Measurements from ENCODE around the gene CGRRF1. TPM values are rescaled to one million over a fixed set of nuclear protein-coding genes. Genes with fewer than 3 reads are reported as not detected.

Gene CGRRF1
- total RNA-seq, 1 donor from 2014 or later = 18.3 TPM

DNA sequence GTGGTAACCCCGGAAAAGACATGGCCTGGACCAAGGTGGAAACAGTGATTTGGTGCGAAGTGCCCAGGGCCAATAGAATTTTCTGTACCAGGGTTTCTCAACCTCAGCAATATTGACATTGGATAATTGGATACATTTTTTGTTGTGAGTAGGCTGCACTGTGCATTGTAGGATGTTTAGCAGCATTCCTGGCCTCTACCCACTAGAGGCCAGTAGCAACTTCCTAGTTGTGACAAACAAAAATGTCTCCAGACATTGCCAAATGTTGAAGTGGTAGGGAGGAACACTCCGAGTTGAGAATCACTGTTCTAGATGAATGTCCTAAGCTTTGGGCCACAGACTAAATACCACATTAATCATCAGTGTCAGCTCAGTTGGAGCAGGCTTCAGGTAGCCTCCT lies 6.2 kb upstream of the CGRRF1 start:
- TF ChIP-seq, protein P1, sequence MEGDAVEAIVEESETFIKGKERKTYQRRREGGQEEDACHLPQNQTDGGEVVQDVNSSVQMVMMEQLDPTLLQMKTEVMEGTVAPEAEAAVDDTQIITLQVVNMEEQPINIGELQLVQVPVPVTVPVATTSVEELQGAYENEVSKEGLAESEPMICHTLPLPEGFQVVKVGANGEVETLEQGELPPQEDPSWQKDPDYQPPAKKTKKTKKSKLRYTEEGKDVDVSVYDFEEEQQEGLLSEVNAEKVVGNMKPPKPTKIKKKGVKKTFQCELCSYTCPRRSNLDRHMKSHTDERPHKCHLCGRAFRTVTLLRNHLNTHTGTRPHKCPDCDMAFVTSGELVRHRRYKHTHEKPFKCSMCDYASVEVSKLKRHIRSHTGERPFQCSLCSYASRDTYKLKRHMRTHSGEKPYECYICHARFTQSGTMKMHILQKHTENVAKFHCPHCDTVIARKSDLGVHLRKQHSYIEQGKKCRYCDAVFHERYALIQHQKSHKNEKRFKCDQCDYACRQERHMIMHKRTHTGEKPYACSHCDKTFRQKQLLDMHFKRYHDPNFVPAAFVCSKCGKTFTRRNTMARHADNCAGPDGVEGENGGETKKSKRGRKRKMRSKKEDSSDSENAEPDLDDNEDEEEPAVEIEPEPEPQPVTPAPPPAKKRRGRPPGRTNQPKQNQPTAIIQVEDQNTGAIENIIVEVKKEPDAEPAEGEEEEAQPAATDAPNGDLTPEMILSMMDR (IDR thresholded peaks at IDR 0.05) = peak; percentile 58

DNA sequence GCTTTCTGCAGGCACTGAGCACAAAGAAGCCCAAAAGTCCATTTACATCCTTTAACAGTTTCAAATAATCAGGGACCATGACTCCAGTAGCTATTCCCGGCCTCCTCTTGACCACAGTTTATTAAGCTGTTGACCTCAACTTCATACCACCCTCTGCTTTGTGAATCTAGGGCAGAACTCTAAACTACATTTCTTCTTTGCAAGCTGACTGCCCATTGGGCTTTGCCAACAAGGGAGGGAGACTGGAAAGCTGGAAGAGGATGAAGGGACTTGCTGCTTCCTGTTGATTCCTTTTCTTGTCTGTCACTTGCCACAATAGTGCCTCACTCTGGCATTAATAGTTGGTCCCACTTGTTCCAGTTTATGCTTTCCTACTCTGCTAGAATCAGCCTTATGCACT lies 2.7 kb downstream of the CGRRF1 start:
- Mint-ChIP-seq H3K27me3 (ENCODE audit: unreplicated experiment) (no peaks in the 10 kb centered on the region), H3K27ac (ENCODE audit: unreplicated experiment) (no peak overlapping the region), H3K36me3 (ENCODE audit: unreplicated experiment) (peaks cover 29% of the 10 kb centered on the region), H3K9me3 (ENCODE audit: unreplicated experiment) (peaks cover 21% of the 10 kb centered on the region), H3K4me1 (ENCODE audit: unreplicated experiment) (peaks cover 24% of the 10 kb centered on the region), H3K4me3 (ENCODE audit: unreplicated experiment) (no peak overlapping the region)
- TF ChIP-seq, protein P1 (IDR thresholded peaks at IDR 0.05) = no peak
- DNase-seq (ENCODE audit: extremely low spot score, unreplicated experiment) = no peak

More for the DNA sequence above, 6.2 kb upstream of the CGRRF1 start:
- H3K36me3 Mint-ChIP-seq (ENCODE audit: unreplicated experiment) = no peaks in the 10 kb centered on the region
- DNase-seq (ENCODE audit: extremely low spot score, unreplicated experiment) = no peak
- no peaks in the 10 kb centered on the region for H3K4me1 Mint-ChIP-seq (ENCODE audit: unreplicated experiment)
- H3K27ac Mint-ChIP-seq (ENCODE audit: unreplicated experiment) = no peak overlapping the region
- no peak overlapping the region for H3K4me3 Mint-ChIP-seq (ENCODE audit: unreplicated experiment)
- no peaks in the 10 kb centered on the region for H3K9me3 Mint-ChIP-seq (ENCODE audit: unreplicated experiment)
- H3K27me3 Mint-ChIP-seq (ENCODE audit: unreplicated experiment) = peaks cover 19% of the 10 kb centered on the region

DNA sequence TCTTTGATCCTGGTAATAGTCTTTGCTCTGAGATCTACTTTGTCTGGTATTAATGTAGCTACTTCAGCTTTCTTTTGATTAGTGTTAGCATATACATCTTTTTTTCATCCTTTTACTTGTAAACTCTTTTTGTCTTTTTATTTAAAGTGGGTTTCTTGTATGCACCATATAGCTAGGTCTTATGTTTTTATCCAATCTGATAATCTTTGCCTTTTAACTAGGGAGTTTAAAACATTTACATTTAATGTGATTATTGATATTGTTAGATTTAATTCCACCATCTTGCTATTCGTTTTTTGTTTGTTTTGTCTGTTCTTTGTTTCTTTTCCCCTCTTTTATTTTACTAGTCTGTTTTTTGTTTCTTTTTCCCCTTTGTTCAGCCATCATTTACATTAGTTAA lies 6.0 kb downstream of the CGRRF1 start:
- Mint-ChIP-seq H3K4me3 (ENCODE audit: unreplicated experiment) (no peak overlapping the region), H3K36me3 (ENCODE audit: unreplicated experiment) (peaks cover 33% of the 10 kb centered on the region), H3K4me1 (ENCODE audit: unreplicated experiment) (peaks cover 20% of the 10 kb centered on the region), H3K27ac (ENCODE audit: unreplicated experiment) (no peak overlapping the region), H3K27me3 (ENCODE audit: unreplicated experiment) (no peaks in the 10 kb centered on the region), H3K9me3 (ENCODE audit: unreplicated experiment) (peaks cover 21% of the 10 kb centered on the region)
- no peak for DNase-seq (ENCODE audit: extremely low spot score, unreplicated experiment)
- TF ChIP-seq, protein P1 (IDR thresholded peaks at IDR 0.05) = no peak

DNA sequence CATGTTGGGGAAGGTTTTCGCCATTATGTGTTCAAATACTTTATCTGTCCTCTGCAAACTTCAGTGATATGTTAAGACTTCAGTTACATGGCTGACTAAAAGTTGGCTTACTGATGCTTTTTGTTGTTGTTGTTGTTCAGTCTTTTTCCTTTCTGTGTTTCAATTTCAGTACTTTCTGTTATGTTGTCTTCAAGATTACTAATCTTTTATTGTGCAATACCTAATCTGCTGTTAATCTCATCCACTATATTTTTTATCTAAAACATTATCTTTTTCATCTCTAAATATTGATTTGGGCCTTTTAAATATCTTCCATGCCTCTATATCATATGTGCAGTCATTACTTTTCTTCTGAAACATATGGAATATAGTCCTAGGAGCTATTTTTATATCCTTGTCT lies 7.0 kb downstream of the CGRRF1 start:
- Mint-ChIP-seq H3K4me3 (ENCODE audit: unreplicated experiment) (no peak overlapping the region), H3K27me3 (ENCODE audit: unreplicated experiment) (no peaks in the 10 kb centered on the region), H3K4me1 (ENCODE audit: unreplicated experiment) (peaks cover 11% of the 10 kb centered on the region), H3K9me3 (ENCODE audit: unreplicated experiment) (peaks cover 21% of the 10 kb centered on the region), H3K36me3 (ENCODE audit: unreplicated experiment) (peaks cover 33% of the 10 kb centered on the region), H3K27ac (ENCODE audit: unreplicated experiment) (no peak overlapping the region)
- DNase-seq (ENCODE audit: extremely low spot score, unreplicated experiment) = no peak
- TF ChIP-seq, protein P1 (IDR thresholded peaks at IDR 0.05) = no peak

DNA sequence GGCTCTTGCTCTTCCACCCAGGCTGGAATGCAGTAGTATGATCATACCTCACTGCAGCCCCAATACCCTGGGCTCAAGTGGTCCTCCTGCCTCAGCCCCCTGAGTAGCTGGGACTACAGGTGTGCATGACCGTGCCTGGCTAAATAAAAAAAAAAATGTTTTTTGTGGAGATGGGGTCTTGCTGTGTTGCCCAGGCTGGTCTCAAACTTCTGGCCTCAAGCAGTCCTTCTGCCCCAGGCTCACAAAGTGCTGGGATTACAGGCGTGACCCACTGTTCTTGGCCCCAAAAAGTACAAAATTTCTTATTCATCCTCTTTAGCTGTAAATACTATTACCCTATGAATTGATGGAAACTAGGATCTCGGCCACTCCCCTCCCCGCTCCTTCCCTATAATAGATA lies 14.7 kb downstream of the CGRRF1 start:
- H3K27ac Mint-ChIP-seq (ENCODE audit: unreplicated experiment) = no peak overlapping the region
- peaks cover 4% of the 10 kb centered on the region for H3K4me1 Mint-ChIP-seq (ENCODE audit: unreplicated experiment)
- no peaks in the 10 kb centered on the region for H3K9me3 Mint-ChIP-seq (ENCODE audit: unreplicated experiment)
- DNase-seq (ENCODE audit: extremely low spot score, unreplicated experiment) = no peak
- TF ChIP-seq, protein P1 (IDR thresholded peaks at IDR 0.05) = no peak
- H3K27me3 Mint-ChIP-seq (ENCODE audit: unreplicated experiment) = no peaks in the 10 kb centered on the region
- H3K4me3 Mint-ChIP-seq (ENCODE audit: unreplicated experiment) = no peak overlapping the region
- peaks cover 37% of the 10 kb centered on the region for H3K36me3 Mint-ChIP-seq (ENCODE audit: unreplicated experiment)
